Endodermal cell (in vitro differentiated cells): Measurements from ENCODE around the gene OR4L1. TPM values are rescaled to one million over a fixed set of nuclear protein-coding genes. Genes with fewer than 3 reads are reported as not detected.

Experiments used
- DNase-seq: peaks from one replicate; pipeline ENCODE4 v3.0.0-alpha.2; 2017
- H3K27ac ChIP-seq: 2 replicates; pipeline ENCODE4 v1.5.1; 2013; ENCODE audit warnings: mild to moderate bottlenecking, low read depth, low read length, moderate library complexity
- H3K27me3 ChIP-seq: 2 replicates; pipeline ENCODE4 v1.6.1; 2013; ENCODE audit warnings: mild to moderate bottlenecking, low read length, moderate library complexity; ENCODE audit not compliant: insufficient read depth, control insufficient read depth, poor library complexity, severe bottlenecking
- H3K36me3 ChIP-seq: 2 replicates; pipeline ENCODE4 v1.7.0; 2013; ENCODE audit warnings: mild to moderate bottlenecking, low read length, moderate library complexity; ENCODE audit not compliant: control insufficient read depth, insufficient read depth
- H3K4me1 ChIP-seq: one replicate; pipeline ENCODE4 v1.7.0; 2013; ENCODE audit warnings: low read length; ENCODE audit not compliant: control insufficient read depth, insufficient read depth
- H3K4me3 ChIP-seq: 2 replicates; pipeline ENCODE4 v1.5.1; 2013; ENCODE audit warnings: mild to moderate bottlenecking, low read length, moderate library complexity
- H3K9ac ChIP-seq: 2 replicates; pipeline ENCODE4 v1.6.1; 2013; ENCODE audit warnings: mild to moderate bottlenecking, low read length, moderate library complexity; ENCODE audit not compliant: poor library complexity, severe bottlenecking; ENCODE audit errors: extremely low read depth
- H3K9me3 ChIP-seq: 2 replicates; pipeline ENCODE4 v1.6.1; 2013; ENCODE audit warnings: mild to moderate bottlenecking, low read length, moderate library complexity; ENCODE audit not compliant: control insufficient read depth
- H3K27ac Mint-ChIP-seq: 2 replicates; pipeline ENCODE4 v1.8.0; 2020; ENCODE audit warnings: mixed read lengths
- H3K27me3 Mint-ChIP-seq: 2 replicates; pipeline ENCODE4 v1.8.0; 2021; ENCODE audit warnings: mild to moderate bottlenecking, mixed read lengths; ENCODE audit not compliant: insufficient read depth
- H3K36me3 Mint-ChIP-seq: 2 replicates; pipeline ENCODE4 v1.8.0; 2020; ENCODE audit warnings: low read depth, mixed read lengths
- H3K4me1 Mint-ChIP-seq: 2 replicates; pipeline ENCODE4 v1.8.0; 2020; ENCODE audit warnings: mixed read lengths
- H3K4me3 Mint-ChIP-seq: 2 replicates; pipeline ENCODE4 v1.8.0; 2020; ENCODE audit warnings: mild to moderate bottlenecking, moderate library complexity, mixed read lengths
- H3K9me3 Mint-ChIP-seq: 2 replicates; pipeline ENCODE4 v1.8.0; 2020; ENCODE audit warnings: mild to moderate bottlenecking, mixed read lengths
- CTCF ChIP-seq: fragments of 200-600 bp; sonication (generic); conservative IDR thresholded peaks from 2 replicates; pipeline ENCODE4 v1.5.0; 2021; ENCODE audit warnings: antibody characterized with exemption, mild to moderate bottlenecking
- WGBS, 2 experiments: methylation state at CpG; one replicate each; pipeline versions ENCODE4 v1.1.5 to v1.1.7; 2013; ENCODE audit warnings: missing lambda C conversion rate in 2 of 2, mixed read lengths in 1 of 2; ENCODE audit not compliant: insufficient coverage in 1 of 2, insufficient read length in 1 of 2; 5-methylcytosine and 5-hydroxymethylcytosine counted together
- total RNA-seq, 2 donors: library from RNA; stranded (reverse); fragmentation: NEBNext Ultra II Directional in 1 of 2; extraction: Animal tissue kit (Norgen Biotek cat#: 25700) in 1 of 2; gene quantifications; 2 replicates in 1 of 2; 3 replicates in 1 of 2; pipeline ENCODE4 v1.2.1, GENCODE V29; 2021

OR4L1 gene
- total RNA-seq, 2 donors from 2014 or later, result not detected

GRCh38 chr14:20110438-20110837, 50.6 kb downstream of the OR4L1 start, which contains the start of gene OR4K17:
OR4K17 (plus strand) TSS chr14:20110739; CDS start chr14:20117500, 6,761 bp downstream.
- DNase-seq, result no peak
- H3K27me3 Mint-ChIP-seq, result no peaks in the 10 kb centered on the region
- H3K36me3 ChIP-seq, result no peaks in the 10 kb centered on the region
- no peaks in the 10 kb centered on the region for H3K4me1 Mint-ChIP-seq
- no peak within 1 kb of the TSS for H3K4me3 ChIP-seq
- H3K4me3 Mint-ChIP-seq, result no peak within 1 kb of the TSS
- TF ChIP-seq CTCF, result no peak
- no peak within 1 kb of the TSS for H3K27ac Mint-ChIP-seq
- 49 to 50% methylated on average over 3 of the region's 3 CpGs for WGBS, 2 experiments
- H3K27ac ChIP-seq, result no peak within 1 kb of the TSS
- no peaks in the 10 kb centered on the region for H3K27me3 ChIP-seq
- H3K4me1 ChIP-seq, result no peaks in the 10 kb centered on the region
- no peaks in the 10 kb centered on the region for H3K36me3 Mint-ChIP-seq
- H3K9me3 Mint-ChIP-seq, result peaks cover 44% of the 10 kb centered on the region
- H3K9ac ChIP-seq, result no peak within 1 kb of the TSS
- H3K9me3 ChIP-seq, result peaks cover 31% of the 10 kb centered on the region

Other genes with a start within 250 kb of the OR4L1 start
- not detected for gene OR4K2, start 184.9 kb upstream of the OR4L1 start, total RNA-seq
- gene OR4K5, start 139.4 kb upstream of the OR4L1 start, total RNA-seq, result not detected
- not detected for gene OR4K1, start 129.1 kb upstream of the OR4L1 start, total RNA-seq
- gene OR4K15, start 84.5 kb upstream of the OR4L1 start, total RNA-seq, result not detected
- gene OR4Q2, start 57.9 kb upstream of the OR4L1 start, total RNA-seq, result not detected
- not detected for gene OR4K14, start 40.7 kb upstream of the OR4L1 start, total RNA-seq
- not detected for gene OR4K13, start 24.0 kb upstream of the OR4L1 start, total RNA-seq
- not detected for gene OR4K17, start 50.7 kb downstream of the OR4L1 start, total RNA-seq
- gene OR4N5, start 78.8 kb downstream of the OR4L1 start, total RNA-seq, result not detected
- not detected for gene OR11G2, start 130.9 kb downstream of the OR4L1 start, total RNA-seq
- not detected for gene OR11H6, start 163.7 kb downstream of the OR4L1 start, total RNA-seq
- not detected for gene OR11H7, start 168.9 kb downstream of the OR4L1 start, total RNA-seq
- gene OR11H4, start 179.2 kb downstream of the OR4L1 start, total RNA-seq, result not detected
- 10 to 100 TPM; 20.1 to 20.5 TPM for gene TTC5, start 245.9 kb downstream of the OR4L1 start, total RNA-seq